HG03378 (cell line): Measurements from ENCODE around the gene MYH14.
"Not testable (repeated sequence)": the region's sequence is repeated elsewhere in the genome, so short reads cannot be mapped to it uniquely, and the experiment has no call there.

Experiments used
- ATAC-seq: cut with Tn5 transposase; IDR thresholded peaks from one replicate; pipeline ENCODE4 v1.9.1; 2021; ENCODE audit warnings: mild to moderate bottlenecking, moderate library complexity; ENCODE audit not compliant: unreplicated experiment

Gene MYH14

DNA sequence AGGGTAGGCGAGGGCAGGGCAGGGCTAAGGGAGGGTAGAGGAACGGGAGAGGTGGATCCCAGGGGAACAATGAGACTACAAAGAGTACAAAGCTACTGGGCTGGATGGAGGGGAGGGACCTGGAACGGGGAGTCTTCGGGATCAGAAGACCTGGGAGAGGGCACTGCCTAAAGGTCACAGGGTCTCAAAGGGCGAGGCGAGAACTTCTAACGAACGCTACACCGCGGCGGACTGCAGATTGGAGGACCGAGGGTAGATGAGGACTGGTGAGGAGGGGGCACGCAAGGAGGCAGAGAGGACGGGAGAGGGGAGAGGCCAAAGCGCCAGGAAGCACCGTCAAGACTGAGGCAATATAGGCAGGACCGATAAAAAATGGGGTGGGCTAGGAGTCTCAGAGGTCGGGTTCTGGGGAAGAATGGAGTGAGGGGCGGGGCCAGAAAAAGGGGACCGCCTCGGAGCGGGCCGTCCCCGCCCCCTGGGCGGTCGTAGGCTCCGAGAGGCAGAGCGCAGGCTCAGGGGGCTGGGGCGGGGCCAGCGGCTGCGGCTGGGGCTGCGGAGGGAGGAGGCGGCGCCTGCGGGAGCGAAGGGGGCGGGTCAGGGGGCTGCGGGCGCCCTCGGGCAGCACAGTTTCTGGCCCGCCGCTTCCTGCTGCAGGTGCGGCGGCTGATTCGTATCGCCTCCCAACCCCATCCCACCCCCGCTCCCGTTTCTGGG, 127.1 kb downstream of the MYH14 start:
- ATAC-seq: no peak

DNA sequence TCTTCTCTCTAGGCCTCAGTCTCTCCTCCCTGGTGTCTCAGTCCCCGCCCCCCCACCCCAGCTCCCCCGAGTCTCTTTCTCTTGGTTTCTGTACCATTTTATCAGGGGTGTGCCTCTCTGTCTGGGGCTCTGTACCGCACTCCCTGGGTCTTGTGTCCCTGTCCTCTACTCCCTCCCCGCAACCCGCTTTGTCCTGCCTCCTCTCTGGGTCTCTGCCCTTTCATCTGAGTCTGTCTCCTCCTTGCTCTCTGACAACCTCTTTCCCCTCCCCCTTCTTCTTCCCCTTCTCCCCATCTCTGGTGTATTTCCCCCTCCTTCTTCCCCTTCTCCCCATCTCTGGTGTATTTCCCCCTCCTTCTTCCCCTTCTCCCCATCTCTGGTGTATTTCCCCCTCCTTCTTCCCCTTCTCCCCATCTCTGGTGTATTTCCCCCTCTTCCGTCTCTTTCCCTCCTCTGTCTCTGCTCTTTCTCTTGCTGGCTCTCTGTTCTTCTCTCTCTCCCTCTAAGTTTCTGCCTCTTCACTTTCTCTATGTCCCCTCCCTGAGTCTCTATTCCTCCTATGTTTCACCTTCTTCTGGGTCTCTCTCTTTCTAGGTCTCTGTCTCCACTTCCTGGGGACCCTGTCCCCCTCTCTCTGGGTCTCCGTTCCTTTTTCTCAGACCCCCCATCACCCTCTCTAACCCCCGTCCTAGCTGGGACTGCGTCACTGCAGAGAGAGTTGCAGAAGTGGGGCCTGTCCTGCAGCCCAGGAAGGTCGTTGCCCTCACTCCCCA, 128.0 kb downstream of the MYH14 start:
- ATAC-seq: no peak

DNA sequence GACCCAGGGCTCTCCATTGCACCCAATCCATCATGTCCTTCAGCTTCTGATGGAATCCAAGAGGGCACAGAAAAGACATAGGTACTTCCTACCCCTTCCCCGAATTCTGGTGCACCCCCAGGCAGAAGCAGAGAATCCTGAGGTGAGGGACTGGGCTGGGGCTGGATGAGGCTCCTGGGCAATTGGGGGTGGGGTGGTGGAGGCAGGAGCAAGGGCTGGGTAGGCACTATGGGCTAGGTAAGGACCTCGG, 128.5 kb downstream of the MYH14 start:
- no peak for ATAC-seq

DNA sequence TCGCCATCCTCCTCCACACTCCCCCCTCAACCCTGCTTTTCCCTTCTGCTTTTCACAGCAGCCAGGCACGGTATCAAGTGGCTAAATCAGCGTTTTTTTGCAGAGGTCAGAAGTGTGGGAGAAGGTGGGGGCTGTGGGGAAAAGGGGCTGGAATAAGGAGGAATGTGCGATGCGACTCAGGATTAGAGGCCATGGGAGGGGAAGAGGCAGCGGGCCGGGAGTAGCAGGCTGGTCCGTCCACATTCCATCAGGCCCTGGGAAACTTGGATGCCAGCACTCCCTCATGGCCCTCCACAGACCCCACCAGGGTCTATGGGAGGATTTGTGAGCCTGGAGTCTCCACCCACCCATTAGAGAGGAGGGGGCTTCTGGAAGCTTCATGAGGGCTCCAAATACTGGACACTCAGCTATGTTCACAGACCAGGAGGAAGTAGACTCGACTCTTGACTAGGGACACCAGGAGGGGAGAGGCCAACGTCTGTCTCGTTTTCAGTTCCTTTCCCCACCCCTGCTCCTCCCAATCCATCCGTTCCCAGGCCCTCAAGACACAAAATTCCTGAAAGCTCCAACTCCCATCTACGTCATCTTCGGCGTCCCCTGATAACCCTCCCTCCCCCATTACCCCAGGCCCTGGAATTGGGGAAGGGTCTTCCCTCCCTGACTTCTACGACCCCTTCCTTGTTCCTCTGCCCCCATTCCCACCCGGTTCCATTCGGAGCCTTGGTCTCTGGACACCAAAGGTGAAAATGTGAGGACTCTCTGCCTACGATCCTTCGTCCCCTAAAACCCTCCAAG, 129.0 kb downstream of the MYH14 start:
- ATAC-seq: no peak

DNA sequence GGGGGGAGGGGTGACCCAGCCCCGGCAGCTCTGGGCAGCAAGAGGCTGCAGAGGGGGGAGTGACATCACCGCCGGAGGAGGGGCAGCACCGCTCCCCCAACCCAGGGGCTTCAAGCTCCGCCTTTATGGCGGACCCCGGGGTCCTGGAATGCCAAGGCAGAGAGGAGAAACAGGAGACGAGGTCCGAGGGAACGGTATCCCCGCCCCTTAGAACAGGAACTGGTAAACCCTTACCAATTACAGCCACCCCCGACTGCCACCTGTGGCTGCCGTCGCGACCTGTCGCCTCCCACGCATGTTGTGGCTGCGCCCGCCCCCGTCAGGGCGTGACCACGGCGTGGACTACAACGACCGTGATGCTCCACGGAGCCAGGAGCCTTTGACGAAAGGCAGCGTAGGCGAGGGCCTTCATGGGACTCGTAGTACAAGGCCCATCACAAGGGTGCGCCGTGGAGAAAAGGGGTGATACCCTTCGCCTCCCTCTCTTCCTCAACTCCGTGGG, 129.9 kb downstream of the MYH14 start:
- peak; percentile 42 for ATAC-seq

DNA sequence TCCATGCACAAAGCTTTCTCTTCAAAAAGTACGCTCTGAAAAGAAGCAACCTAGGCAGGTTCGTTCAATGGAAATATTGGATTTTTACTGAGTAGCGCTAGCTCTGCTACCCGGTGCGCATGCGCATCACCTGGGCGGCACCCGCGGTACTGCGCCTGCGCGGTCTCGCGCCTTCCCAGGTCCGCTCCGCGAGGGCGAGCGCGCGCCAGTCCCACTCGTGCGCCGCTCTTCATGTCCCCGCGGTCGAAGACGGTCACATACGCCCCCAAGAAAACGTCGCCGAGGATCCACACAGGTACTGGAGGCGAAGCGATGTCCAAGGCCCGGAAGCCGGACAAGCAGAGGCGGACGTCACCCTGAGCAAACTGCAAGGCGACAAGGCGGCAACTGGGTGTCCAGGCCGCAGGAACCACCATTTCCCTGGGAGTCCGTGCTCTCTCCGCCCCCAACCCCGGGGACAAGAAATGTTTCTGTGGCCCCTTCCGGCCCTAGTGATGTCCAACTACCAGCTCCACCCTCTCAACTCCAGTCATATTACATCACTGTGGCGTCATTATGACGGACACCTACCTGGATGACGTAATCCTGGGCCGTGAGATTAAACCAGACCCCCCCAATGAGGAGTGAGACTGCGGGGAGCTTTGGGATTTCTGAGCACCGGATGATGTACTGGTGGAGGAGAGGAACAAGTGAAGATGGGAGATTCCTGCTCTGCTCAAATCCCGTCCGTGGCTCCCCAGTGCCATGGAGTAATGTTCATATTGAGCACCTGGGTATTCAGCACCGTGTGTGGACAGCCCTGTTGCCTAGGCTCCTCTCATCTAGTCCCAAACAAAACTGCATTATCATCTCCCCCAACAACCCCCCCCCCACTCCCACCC, 130.6 kb downstream of the MYH14 start:
- ATAC-seq: peak; percentile 29

DNA sequence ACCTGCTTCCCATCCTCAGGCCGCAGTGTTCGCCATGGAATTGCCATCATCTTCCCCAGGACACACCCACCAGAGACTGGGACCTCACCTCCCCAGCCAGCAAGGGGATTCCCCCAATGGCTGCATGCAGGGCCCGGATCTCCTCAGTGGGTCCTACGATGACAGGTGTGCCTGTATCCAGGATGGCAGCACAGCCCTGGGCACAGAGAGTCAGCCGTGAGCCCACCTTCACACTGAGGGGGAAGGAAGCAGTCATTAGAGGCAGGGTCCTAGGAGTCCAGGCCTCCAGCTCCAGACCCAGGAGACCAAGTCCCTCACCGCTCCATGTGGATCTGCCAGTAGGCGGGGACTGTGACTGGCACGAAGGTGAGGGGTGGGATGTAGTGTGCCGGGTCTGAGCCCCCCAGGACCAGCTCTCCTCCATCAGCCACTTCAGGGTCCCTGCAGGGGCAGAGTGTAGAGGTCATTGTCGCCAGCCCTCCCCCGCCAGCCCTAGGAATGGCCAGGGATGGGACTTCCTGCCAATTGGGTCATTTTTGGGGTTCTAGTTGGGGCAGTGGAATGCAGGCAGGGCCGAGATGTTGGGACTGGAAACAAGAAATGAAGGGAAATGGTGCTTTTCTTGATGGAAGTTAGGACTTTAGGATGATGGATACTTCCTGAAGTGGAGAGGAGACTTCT, 131.5 kb downstream of the MYH14 start:
- no peak for ATAC-seq

DNA sequence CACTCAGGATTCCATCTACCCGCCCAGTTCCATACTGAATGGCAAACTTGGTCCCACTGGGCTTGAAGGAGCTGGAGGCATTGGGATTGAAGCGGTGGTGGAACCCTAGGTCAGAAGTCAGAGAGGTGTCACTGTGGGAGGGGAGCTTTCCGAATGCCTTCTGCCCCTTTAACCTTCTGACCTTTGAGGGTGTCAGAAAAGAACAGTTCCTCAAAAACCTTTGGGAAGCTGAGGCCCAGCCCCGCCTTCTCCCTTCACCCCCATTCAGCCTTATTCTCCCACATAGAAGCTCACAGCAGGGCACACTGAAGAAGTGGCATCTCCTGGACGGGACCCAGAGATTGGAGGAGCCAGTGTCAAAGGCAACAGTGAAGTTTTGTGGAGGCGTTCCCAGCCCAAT, 133.6 kb downstream of the MYH14 start:
- ATAC-seq: not testable (repeated sequence)

DNA sequence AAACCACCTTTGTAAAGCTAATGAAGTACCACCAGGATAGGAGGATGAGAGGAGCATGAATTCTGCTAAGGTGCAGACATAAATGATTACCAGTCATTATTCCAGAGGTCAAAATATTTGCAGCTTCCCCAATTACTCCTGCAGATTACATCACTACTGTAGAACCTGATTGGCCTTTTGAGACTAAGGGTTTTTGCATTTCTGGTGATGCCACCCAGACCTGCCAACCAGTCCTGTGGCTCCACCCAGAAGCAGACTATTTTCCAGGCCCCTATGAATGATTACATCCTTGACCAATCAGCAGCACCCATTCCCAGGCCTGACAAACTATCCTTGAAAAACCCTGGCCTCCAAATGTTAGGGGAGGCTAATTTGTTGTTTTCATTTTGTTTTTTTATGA, 136.9 kb downstream of the MYH14 start:
- no peak for ATAC-seq

DNA sequence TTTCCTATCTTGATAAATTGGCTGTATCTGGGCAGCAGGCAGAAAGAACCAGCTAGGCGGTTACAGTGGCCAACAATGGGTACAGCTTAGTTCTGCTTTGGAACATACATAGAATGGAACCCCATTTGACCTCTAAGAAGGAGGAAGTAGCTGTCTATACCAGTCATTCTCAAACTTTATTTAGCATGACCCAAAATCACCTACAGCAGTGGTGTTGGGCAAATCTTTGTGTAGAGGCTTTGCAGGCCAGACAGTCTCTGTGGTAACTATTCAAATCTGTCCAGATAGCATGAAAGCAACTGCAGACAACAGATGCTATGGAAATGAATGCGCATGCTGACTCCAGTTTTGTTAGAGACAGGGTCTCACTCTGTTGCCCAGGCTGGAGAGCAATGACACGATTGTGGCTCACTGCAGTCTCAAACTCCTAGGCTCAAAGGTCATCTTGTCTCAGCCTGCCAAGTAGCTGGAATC, 137.7 kb downstream of the MYH14 start:
- peak; percentile 63 for ATAC-seq

DNA sequence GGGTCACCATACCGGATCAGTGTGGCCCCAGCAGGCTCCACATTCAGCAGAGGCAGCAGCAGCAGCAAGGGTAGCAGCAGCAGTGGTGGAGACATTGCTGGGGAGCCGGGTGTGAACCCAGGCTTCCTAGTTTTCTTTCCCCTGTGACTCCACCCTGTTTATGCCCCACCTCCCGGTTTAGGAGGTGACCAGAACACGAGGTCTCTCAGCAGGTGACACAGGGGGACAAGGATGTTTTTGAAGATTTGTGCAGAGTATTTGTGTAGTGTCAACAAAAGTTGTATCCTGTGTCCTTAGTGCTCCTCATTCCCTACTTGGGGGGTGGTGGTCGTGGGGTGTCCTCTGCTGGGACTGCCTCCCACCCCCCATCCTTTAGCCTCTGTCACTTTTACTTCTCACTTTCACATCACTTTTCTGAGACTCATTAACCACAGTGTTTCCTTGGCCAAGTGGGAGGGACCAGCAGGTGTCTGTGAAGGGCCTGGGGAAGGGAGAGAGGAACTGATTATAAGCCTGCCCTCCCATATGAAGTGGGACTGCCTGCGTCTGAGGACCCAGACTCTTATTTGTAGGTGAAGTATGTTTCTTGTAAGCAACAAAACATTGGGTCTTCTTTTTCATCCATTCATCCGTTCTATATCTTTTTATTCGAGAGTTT, 141.4 kb downstream of the MYH14 start:
- peak; percentile 40 for ATAC-seq

DNA sequence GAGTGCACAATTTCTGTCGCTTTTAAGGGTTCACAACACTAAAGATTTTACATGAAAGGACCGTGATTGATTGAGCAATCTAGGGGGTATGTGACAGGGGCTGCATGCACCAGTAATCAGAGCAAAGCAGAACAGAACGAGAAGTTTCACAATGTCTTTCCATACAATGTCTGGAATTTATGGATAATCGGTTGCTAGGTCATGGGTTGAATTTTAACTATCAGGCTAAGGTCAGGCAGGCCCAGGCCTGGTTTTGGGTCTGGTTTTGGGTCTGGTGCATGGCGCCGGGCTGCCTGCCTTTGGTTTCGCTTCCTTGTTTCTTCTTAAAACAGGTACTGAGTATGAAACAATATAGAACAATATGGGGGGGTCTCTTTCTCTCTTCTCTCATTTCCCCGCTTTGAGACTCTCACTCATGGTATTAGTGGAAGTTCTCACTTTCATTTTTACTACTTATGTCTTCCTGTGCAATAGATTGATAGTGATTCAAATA, 143.7 kb downstream of the MYH14 start:
- not testable (repeated sequence) for ATAC-seq

DNA sequence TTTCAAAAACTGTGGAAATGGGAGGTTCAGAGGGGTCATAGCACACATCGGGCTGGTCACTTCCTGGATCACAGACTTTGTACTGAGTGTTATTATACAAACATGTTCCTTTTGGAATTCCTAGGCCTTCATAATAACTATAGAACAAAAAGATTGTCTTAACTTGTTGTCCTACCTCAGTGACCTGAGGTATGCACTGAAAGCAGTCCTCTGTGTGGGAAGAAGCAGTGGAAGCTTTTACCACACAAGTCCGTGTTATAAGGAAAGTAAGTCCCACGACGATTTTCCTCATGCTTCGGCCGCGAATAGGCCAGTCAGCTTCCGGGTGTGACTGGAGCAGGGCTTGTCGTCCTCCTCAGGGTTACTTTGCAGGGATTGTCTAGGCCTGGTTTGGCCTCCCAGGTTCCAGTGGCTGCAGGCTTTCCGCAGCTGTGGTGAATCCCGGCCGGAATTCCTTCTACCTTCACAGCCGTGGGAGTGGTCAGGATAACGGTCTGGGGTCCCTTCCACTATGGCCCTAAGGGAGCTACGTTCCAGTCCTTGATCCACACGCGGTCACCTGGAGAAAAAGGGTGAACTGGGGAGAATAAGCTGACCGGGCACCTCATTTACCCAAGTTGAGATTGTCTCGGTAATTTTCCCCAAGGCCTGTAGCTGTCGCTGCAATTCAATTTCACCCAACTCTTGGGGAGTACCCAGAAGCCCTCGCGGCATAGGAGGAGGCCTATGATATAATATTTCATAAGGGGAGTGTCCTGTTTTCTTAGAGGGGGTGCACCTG, 146.0 kb downstream of the MYH14 start:
- ATAC-seq: no peak

DNA sequence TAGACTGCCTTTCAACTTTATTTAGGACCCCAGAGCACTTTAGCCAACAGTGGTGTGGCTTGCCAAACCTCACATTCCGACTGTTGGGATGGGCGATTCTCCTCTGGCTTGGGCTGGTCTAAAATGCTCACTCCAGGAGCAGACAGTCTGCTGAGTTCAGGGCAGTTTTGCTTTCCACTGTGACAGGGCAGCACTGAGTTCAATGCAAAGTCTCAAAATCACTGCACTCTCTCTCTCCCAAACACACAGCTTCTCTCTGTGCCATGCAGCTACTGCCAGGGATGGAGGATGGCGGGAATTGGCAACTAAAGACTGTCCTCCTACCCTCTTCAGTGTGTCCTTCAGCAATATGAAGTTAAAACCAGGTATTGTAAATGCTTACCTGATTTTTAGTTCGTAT, 148.8 kb downstream of the MYH14 start:
- no peak for ATAC-seq

DNA sequence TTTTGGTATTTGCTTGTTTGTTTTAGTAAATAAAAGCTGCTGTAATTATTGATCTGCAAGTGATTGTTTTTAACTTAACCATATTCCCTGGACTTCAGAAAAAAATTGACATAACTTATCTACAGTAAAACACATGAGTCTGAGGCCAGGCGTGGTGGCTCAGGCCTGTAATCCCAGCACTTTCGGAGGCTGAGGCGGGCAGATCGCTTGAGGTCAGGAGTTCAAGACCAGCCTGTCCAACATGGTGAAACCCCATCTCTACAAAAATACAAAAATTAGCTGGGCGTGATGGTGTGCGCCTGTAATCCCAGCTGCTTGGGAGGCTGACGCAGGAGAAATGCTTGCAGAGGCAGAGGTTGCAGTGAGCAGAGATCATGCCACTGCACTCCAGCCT, 150.1 kb downstream of the MYH14 start:
- not testable (repeated sequence) for ATAC-seq

DNA sequence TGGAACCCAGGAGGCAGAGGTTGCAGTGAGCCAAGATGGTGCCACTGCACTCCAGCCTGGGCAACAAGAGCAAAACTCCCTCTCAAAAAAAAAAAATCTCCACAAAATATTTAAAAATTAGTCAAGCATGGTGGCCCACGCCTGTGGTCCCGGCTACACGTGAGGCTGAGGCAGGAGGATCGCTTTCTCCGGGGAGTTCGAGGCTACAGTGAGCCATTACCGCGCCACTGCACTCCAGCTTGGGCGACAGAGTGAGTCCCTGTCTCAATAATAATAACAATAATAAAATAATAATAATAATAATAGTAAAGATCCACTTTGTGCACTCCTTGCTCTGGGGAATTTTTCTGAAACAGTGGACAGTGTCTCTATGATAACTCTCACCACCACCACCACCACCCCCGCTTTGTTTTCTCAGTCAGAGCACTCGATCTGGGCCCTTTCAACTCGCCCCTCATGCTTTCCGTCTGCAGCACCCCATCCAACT, 153.3 kb downstream of the MYH14 start:
- no peak for ATAC-seq

DNA sequence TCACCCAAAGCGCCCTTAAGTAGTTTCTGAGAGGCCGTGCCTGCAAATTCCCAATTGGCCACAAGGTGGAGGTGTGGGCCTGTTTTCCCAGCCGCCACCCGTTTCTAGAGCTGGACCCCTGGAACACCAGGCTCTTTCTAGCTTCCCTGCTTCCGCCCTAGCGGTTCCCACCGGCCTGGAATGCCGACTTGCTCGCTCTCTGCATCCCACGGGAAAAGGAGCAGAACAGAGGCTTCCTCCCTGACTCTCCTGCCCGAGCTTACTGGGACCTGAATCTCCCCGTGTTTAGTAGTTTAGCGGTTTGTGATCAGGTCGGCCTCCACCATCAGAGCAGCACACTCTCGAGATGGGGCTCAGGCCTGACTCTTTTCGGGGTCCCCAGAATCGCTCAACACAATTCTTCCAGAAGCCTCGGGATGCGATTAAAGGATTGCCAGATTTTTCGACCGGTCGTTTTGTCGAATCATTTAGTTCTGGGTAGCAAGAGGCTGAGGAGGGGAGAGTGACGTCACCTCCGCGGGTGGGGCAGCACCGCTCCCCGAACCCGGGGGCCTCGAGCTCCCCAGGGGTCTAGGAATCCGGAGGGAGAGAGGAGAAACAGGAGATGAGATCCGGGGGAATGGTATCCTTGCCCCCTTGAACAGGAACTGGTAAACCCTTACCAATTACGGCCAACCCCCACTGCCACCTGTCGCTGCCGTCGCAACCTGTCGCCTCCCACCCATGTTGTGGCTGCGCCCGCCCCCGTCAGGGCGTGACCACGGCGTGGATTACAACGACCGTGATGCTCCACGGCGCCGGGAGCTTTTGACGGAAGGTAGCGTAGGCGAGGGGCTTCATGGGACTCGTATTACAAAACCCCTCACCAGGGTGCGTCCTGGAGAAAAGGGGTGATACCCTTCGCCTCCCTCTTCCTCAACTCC, 154.0 kb downstream of the MYH14 start:
- no peak for ATAC-seq
